ENCODE measurements around the gene RNF41. TPM values are rescaled to one million over a fixed set of nuclear protein-coding genes. Genes with fewer than 3 reads are reported as not detected.

The RNF41 gene
- total and polyA plus RNA-seq, 7 donors, result 18.5 to 109 (median 59.9) TPM

- H3K9me3 ChIP-seq, result no peaks in the 10 kb centered on the region
- peaks cover 45 to 83% (median 70%) of the 10 kb centered on the region in 4 donors for H3K36me3 ChIP-seq
- intact Hi-C loops (cut with DNase I), result no loop called here
- no peak overlapping the region for H3K4me3 ChIP-seq
- WGBS, 2 donors, result 91 to 97% methylated on average over 11 of the region's 11 CpGs
- H3K4me1 ChIP-seq, result peaks cover 0 to 19% (median 18%) of the 10 kb centered on the region in 4 donors
- no peaks in the 10 kb centered on the region for H3K27me3 ChIP-seq
- no peak for TF ChIP-seq POLR2A (IDR thresholded peaks at IDR 0.05)
- no peak overlapping the region for H3K27ac ChIP-seq
- DNase-seq, result no peak
Observed at GRCh38 chr12:56253091-56253490, 31.4 kb upstream of the RNF41 start.

GRCh38 chr12:56252649-56253048, 30.9 kb upstream of the RNF41 start:
- no peak for TF ChIP-seq EP300 (IDR thresholded peaks at IDR 0.05)
- no peak for TF ChIP-seq POLR2AphosphoS5 (IDR thresholded peaks at IDR 0.05)
- TF ChIP-seq CTCF (IDR thresholded peaks at IDR 0.05), result no peak
- TF ChIP-seq POLR2A (IDR thresholded peaks at IDR 0.05), result no peak
- H3K27me3 ChIP-seq, result no peaks in the 10 kb centered on the region
- no peak overlapping the region for H3K27ac ChIP-seq
- H3K4me1 ChIP-seq, result peaks cover 0 to 19% (median 18%) of the 10 kb centered on the region in 4 donors
- H3K36me3 ChIP-seq, result peaks cover 49 to 88% (median 75%) of the 10 kb centered on the region in 4 donors
- 96 to 97% methylated on average over 3 of the region's 3 CpGs for WGBS, 2 donors
- intact Hi-C loops (cut with DNase I), result no loop called here
- DNase-seq, result no peak
- no peak overlapping the region for H3K4me3 ChIP-seq
- no peaks in the 10 kb centered on the region for H3K9me3 ChIP-seq

- no peak overlapping the region for H3K4me3 ChIP-seq
- DNase-seq, result no peak
- 94 to 95% methylated on average over 8 of the region's 8 CpGs for WGBS, 2 donors
- peaks cover 83 to 100% (median 93%) of the 10 kb centered on the region in 4 donors for H3K36me3 ChIP-seq
- no peak overlapping the region for H3K27ac ChIP-seq
- intact Hi-C loops (cut with DNase I), result no loop called here
- TF ChIP-seq CTCF (IDR thresholded peaks at IDR 0.05) (no peak), POLR2A (IDR thresholded peaks at IDR 0.05) (no peak), POLR2AphosphoS5 (IDR thresholded peaks at IDR 0.05) (no peak), EP300 (IDR thresholded peaks at IDR 0.05) (no peak)
- no peaks in the 10 kb centered on the region for H3K27me3 ChIP-seq
- H3K4me1 ChIP-seq, result no peaks in the 10 kb centered on the region
- no peaks in the 10 kb centered on the region for H3K9me3 ChIP-seq
Observed at GRCh38 chr12:56248711-56249110, 27.0 kb upstream of the RNF41 start.

GRCh38 chr12:56247923-56248322, 26.2 kb upstream of the RNF41 start:
- TF ChIP-seq POLR2A (IDR thresholded peaks at IDR 0.05) (no peak), EP300 (IDR thresholded peaks at IDR 0.05) (no peak), POLR2AphosphoS5 (IDR thresholded peaks at IDR 0.05) (no peak), CTCF (IDR thresholded peaks at IDR 0.05) (no peak)
- H3K36me3 ChIP-seq, result peaks cover 84 to 100% (median 93%) of the 10 kb centered on the region in 4 donors
- 96 to 97% methylated on average over 16 of the region's 16 CpGs for WGBS, 2 donors
- no peaks in the 10 kb centered on the region for H3K4me1 ChIP-seq
- H3K27me3 ChIP-seq, result no peaks in the 10 kb centered on the region
- intact Hi-C loops (cut with DNase I), result no loop called here
- no peak overlapping the region for H3K27ac ChIP-seq
- DNase-seq, result no peak
- no peaks in the 10 kb centered on the region for H3K9me3 ChIP-seq
- H3K4me3 ChIP-seq, result no peak overlapping the region

GRCh38 chr12:56244494-56244893, 22.8 kb upstream of the RNF41 start:
- WGBS, 2 donors, result 93 to 94% methylated on average over 14 of the region's 14 CpGs

More at GRCh38 chr12:56244494-56244893, 22.8 kb upstream of the RNF41 start:
- intact Hi-C loops (cut with DNase I), result no loop called here
- Histone ChIP-seq H3K4me3 (no peak overlapping the region), H3K4me1 (no peaks in the 10 kb centered on the region), H3K27ac (no peak overlapping the region), H3K36me3 (peaks cover 81 to 100% (median 87%) of the 10 kb centered on the region in 4 donors), H3K27me3 (no peaks in the 10 kb centered on the region), H3K9me3 (no peaks in the 10 kb centered on the region)
- TF ChIP-seq CTCF (IDR thresholded peaks at IDR 0.05) (no peak), EP300 (IDR thresholded peaks at IDR 0.05) (no peak), POLR2AphosphoS5 (IDR thresholded peaks at IDR 0.05) (no peak), POLR2A (IDR thresholded peaks at IDR 0.05) (no peak)
- DNase-seq, result no peak
